A673 (cell line): ENCODE data around the gene ATP9A. TPM values are rescaled to one million over a fixed set of nuclear protein-coding genes. Genes with fewer than 3 reads are reported as not detected.

Experiments used
- BruUV-seq: library from RNA; stranded (reverse); fragments of 400-500 nt; replicated peaks from 2 replicates; lab custom pipeline; 2021; lab: Mats Ljungman, UMichigan
- CTCF ChIA-PET: fragments of 300-600 bp; sonication (Branson Sonifier 250); formaldehyde crosslinking; loops from one replicate; lab custom pipeline; 2022; ENCODE audit warnings: antibody characterized with exemption; lab: Charles Lee
- POLR2A ChIA-PET: fragments of 300-600 bp; sonication (Branson Sonifier 250); formaldehyde crosslinking; loops from one replicate; lab custom pipeline; 2022; ENCODE audit warnings: antibody characterized with exemption; ENCODE audit not compliant: low non-redundant PET; lab: Charles Lee
- DNase-seq: peaks from one replicate; pipeline ENCODE4 v3.0.0-alpha.2; 2015; ENCODE audit warnings: low spot score
- H3K27ac ChIP-seq: fragments of 200-600 bp; sonication (generic); 2 replicates; pipeline ENCODE4 v1.5.1; 2016; ENCODE audit warnings: mixed run types, low read depth, mild to moderate bottlenecking, mixed read lengths, antibody characterized with exemption, low read length; ENCODE audit not compliant: poor library complexity, severe bottlenecking
- H3K27me3 ChIP-seq: fragments of 200-600 bp; sonication (generic); replicated peaks from 2 replicates; pipeline ENCODE4 v1.6.1; 2017; ENCODE audit warnings: mixed run types, low read depth, mild to moderate bottlenecking, mixed read lengths, antibody characterized with exemption, low read length; ENCODE audit not compliant: insufficient read depth, poor library complexity
- H3K36me3 ChIP-seq: fragments of 200-600 bp; sonication (generic); 2 replicates; pipeline ENCODE4 v1.6.1; 2016; ENCODE audit warnings: mixed run types, mild to moderate bottlenecking, mixed read lengths, antibody characterized with exemption, low read length; ENCODE audit not compliant: insufficient read depth, poor library complexity, severe bottlenecking
- H3K4me1 ChIP-seq: fragments of 200-600 bp; sonication (generic); 2 replicates; pipeline ENCODE4 v1.6.1; 2017; ENCODE audit warnings: mixed run types, mild to moderate bottlenecking, mixed read lengths, antibody characterized with exemption, low read length; ENCODE audit not compliant: insufficient read depth, poor library complexity, severe bottlenecking
- H3K4me3 ChIP-seq: fragments of 200-600 bp; sonication (generic); 2 replicates; pipeline ENCODE4 v1.5.1; 2016; ENCODE audit warnings: low read depth, mixed run types, mild to moderate bottlenecking, mixed read lengths, low read length; ENCODE audit not compliant: poor library complexity, severe bottlenecking
- H3K9me3 ChIP-seq: fragments of 200-600 bp; sonication (generic); 2 replicates; pipeline ENCODE4 v1.6.1; 2016; ENCODE audit warnings: mixed run types, low read depth, mild to moderate bottlenecking, mixed read lengths, antibody characterized with exemption, low read length; ENCODE audit not compliant: poor library complexity, severe bottlenecking
- EZH2 ChIP-seq: fragments of 200-600 bp; sonication (generic); IDR thresholded peaks from 2 replicates; pipeline ENCODE4 v1.6.1; 2017; ENCODE audit warnings: borderline replicate concordance, low read depth, mild to moderate bottlenecking, mixed read lengths, antibody characterized with exemption, low read length; ENCODE audit not compliant: poor library complexity, severe bottlenecking
- intact Hi-C: fragments of 100-400 bp; cut with micrococcal nuclease; formaldehyde crosslinking; loops from one replicate; pipeline ENCODE4 v1.10.0; 2022; ENCODE audit not compliant: unreplicated experiment
- total RNA-seq: library from RNA; stranded (reverse); gene quantifications from 2 replicates; pipeline ENCODE4 v1.2.3, GENCODE V29; 2021
- TF ChIP-seq, protein P1 (sequence below): fragments of 300-800, 200-600 bp; sonication (generic); conservative IDR thresholded peaks from 2 replicates; pipeline ENCODE4 v1.5.1; 2017; ENCODE audit warnings: low read depth, mild to moderate bottlenecking, antibody characterized with exemption, low read length, moderate library complexity, mixed read lengths

ATP9A gene
- total RNA-seq, 1 experiment from 2014 or later: 31.2 TPM

DNA sequence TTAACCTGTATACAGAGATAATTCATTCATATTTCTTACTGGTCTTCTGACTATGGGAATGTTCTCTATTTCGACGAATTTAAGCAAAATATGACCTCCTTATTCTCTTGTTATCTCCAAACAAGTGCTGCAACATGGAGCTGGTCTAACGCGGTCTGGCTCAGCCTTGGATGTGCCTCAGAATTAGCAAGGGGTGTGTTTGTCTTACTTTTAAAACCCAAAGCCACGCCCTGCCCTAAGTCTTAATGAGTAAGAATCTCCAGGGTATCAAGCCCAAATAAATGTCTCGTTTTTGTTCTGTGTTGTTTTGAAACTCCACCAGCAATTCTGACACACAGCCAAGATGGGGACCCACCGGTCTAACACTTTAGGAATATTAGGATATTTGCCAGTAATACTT, 99.2 kb downstream of the ATP9A start:
- ChIA-PET POLR2A (no interaction called here), CTCF (no interaction called here)
- no peak for DNase-seq
- no peak overlapping the region for H3K27ac ChIP-seq
- intact Hi-C loops: no loop called here
- TF ChIP-seq, protein P1, sequence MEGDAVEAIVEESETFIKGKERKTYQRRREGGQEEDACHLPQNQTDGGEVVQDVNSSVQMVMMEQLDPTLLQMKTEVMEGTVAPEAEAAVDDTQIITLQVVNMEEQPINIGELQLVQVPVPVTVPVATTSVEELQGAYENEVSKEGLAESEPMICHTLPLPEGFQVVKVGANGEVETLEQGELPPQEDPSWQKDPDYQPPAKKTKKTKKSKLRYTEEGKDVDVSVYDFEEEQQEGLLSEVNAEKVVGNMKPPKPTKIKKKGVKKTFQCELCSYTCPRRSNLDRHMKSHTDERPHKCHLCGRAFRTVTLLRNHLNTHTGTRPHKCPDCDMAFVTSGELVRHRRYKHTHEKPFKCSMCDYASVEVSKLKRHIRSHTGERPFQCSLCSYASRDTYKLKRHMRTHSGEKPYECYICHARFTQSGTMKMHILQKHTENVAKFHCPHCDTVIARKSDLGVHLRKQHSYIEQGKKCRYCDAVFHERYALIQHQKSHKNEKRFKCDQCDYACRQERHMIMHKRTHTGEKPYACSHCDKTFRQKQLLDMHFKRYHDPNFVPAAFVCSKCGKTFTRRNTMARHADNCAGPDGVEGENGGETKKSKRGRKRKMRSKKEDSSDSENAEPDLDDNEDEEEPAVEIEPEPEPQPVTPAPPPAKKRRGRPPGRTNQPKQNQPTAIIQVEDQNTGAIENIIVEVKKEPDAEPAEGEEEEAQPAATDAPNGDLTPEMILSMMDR: no peak
- TF ChIP-seq EZH2: no peak
- no peak overlapping the region for H3K4me3 ChIP-seq
- no peaks in the 10 kb centered on the region for H3K9me3 ChIP-seq
- BruUV-seq: no TSS peak
- no peaks in the 10 kb centered on the region for H3K4me1 ChIP-seq
- no peaks in the 10 kb centered on the region for H3K27me3 ChIP-seq
- peaks cover 13% of the 10 kb centered on the region for H3K36me3 ChIP-seq

DNA sequence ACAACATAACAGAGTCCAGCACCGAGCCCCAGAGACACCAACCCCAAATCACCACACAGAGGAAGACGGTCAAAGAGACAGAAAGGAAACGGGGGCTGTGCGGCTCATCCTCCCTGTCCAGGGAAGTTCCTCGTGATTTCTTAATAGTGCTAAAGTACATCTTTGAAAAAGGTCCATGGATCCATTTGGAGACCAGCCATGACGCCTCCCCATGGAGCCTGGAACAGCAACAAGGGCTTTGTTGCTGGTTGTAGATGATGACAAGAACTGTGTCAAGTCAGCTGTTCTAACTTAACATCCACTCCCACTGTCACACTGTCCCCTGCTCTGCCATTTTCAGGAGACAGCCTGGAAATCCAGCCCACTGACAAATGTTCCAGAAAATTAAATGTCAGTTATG, 99.7 kb downstream of the ATP9A start:
- no peaks in the 10 kb centered on the region for H3K4me1 ChIP-seq
- ChIA-PET CTCF (no interaction called here), POLR2A (no interaction called here)
- intact Hi-C loops: no loop called here
- H3K9me3 ChIP-seq: no peaks in the 10 kb centered on the region
- DNase-seq: no peak
- no peak overlapping the region for H3K4me3 ChIP-seq
- H3K27me3 ChIP-seq: no peaks in the 10 kb centered on the region
- BruUV-seq: no TSS peak
- H3K36me3 ChIP-seq: peaks cover 12% of the 10 kb centered on the region
- no peak for TF ChIP-seq EZH2
- TF ChIP-seq, protein P1: no peak
- no peak overlapping the region for H3K27ac ChIP-seq

DNA sequence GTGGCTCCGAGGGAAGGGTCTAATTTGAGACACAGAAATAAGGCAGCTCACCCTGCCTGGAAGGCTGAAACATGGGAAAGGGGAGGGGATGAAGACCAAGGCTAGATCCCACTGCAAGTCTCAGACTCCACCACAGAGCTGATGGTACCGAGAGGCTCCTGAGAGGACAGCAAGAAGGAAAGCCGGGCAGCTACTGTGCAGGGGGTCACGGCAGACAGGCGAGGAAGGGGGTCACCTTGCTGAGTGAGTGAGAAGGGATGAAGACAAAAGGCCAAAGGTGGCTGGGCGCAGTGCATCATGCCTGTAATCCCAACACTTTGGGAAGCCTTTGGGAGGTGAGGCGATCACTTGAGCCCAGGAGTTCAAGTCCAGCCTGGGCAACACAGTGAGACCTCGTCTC, 100.7 kb downstream of the ATP9A start:
- peaks cover 10% of the 10 kb centered on the region for H3K36me3 ChIP-seq
- no TSS peak for BruUV-seq
- no peak overlapping the region for H3K4me3 ChIP-seq
- no peak for DNase-seq
- no peak overlapping the region for H3K27ac ChIP-seq
- POLR2A ChIA-PET: no interaction called here
- TF ChIP-seq, protein P1: no peak
- TF ChIP-seq EZH2: no peak
- intact Hi-C loops: no loop called here
- no peaks in the 10 kb centered on the region for H3K4me1 ChIP-seq
- no peaks in the 10 kb centered on the region for H3K27me3 ChIP-seq
- CTCF ChIA-PET: no interaction called here
- H3K9me3 ChIP-seq: no peaks in the 10 kb centered on the region
